ENCODE results near the gene SEMA3A. TPM values are rescaled to one million over a fixed set of nuclear protein-coding genes. Genes with fewer than 3 reads are reported as not detected.
A peak's percentile ranks its signal among the peaks of the same experiment; 100 is the strongest.

The SEMA3A gene
- total and polyA plus RNA-seq, 2 of the 4 experiments (the other 2 are of a cell fraction) = 31.2 to 213 TPM

DNA sequence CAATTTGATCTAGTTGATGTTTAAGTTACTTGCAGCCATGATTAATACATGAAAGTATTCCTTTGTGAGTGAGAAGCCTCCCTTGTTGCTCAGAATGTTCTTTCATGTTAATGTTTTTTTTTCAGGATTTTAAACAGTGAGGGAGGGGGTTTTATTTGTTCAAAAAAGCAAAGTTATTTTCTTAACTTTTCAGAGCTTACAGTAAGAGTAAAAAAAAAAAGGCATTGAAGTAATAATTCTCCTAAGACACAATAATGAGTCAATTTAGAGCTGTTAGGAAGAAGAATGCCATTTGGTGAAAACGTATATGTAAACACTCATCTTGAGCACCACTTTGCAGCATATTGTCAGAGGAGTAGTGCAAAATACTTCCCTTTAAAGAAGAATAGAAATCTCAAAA, 105.8 kb downstream of the SEMA3A start:
- no peak overlapping the region for H3K9ac ChIP-seq (ENCODE audit: low read depth, low read length)
- dilution Hi-C loops (cut with HindIII; ENCODE audit: low sequenced_read_pairs, unreplicated experiment) = no loop called here

More for the DNA sequence above, 105.8 kb downstream of the SEMA3A start:
- Histone ChIP-seq H3K4me2 (ENCODE audit: low read depth, low read length) (peak overlapping the region; percentile 76; the same call in 1 of the 2 replicates), H3K18ac (ENCODE audit: low read depth, low read length) (peak overlapping the region; percentile 56; the same call in 1 of the 2 replicates), H2BK15ac (ENCODE audit: low read depth, low read length) (no peak overlapping the region), H3K27ac (ENCODE audit: insufficient read depth, low read length) (peak overlapping the region; percentile 16; the same call in 1 of the 2 replicates), H4K8ac (ENCODE audit: low read depth in 2 of 2, low read length in 2 of 2) (no peak overlapping the region; a peak in 1 of 4 replicates), H2BK20ac (ENCODE audit: low read depth, low read length) (no peak overlapping the region), H4K20me1 (ENCODE audit: insufficient read depth, low read length) (no peaks in the 10 kb centered on the region), H2AK9ac (replicated peaks; ENCODE audit: low read depth, low read length, poor library complexity) (no peak overlapping the region), H4K5ac (ENCODE audit: low read depth, low read length) (no peak overlapping the region; the same call in 1 of the 2 replicates), H3K4ac (ENCODE audit: low read depth, low read length) (no peak overlapping the region), H3K23ac (ENCODE audit: low read depth, low read length) (no peak overlapping the region), H3K9me1 (ENCODE audit: insufficient read depth, low read length) (peaks cover 5% of the 10 kb centered on the region), H2BK120ac (ENCODE audit: low read depth, low read length) (peak overlapping the region; percentile 3; the same call in 1 of the 2 replicates), H3K14ac (replicated peaks; ENCODE audit: low read depth, low read length) (no peak overlapping the region), H3K36me3 (ENCODE audit: control insufficient read depth, insufficient read depth, low read length) (peaks cover 5% of the 10 kb centered on the region; the same call in 1 of the 2 replicates), H3K4me3 (ENCODE audit: insufficient read depth, low read depth, low read length) (no peak overlapping the region), H3K4me1 (ENCODE audit: control insufficient read depth, insufficient read depth, low read length) (peaks cover 9% of the 10 kb centered on the region), H3K9me3 (ENCODE audit: control insufficient read depth, insufficient read depth, low read length) (no peaks in the 10 kb centered on the region), H3K56ac (ENCODE audit: extremely low read depth, insufficient read depth, low read length) (no peak overlapping the region), H3K27me3 (ENCODE audit: control insufficient read depth, insufficient read depth, low read length) (no peaks in the 10 kb centered on the region), H3K79me1 (ENCODE audit: low read depth in 1 of 2, low read length in 2 of 2) (peaks cover 15 to 30% of the 10 kb centered on the region in 2 experiments), H2AFZ (replicated peaks; ENCODE audit: low read length, poor library complexity) (no peak overlapping the region), H2AK5ac (ENCODE audit: low read depth, low read length) (no peak overlapping the region), H4K91ac (ENCODE audit: insufficient read depth, low read depth, low read length) (no peak overlapping the region), H2BK5ac (ENCODE audit: low read depth, low read length, poor library complexity, severe bottlenecking) (peak overlapping the region; percentile 85)
- in situ Hi-C loops (cut with MboI; ENCODE audit: low sequenced_read_pairs) (no loop called here), intact Hi-C loops (cut with micrococcal nuclease) (loop anchor here (5.0 kb wide), 1 partner anchor 103 kb away; the partner anchor contains the start of gene SEMA3A)
- WGBS, 2 experiments (ENCODE audit: extremely low coverage in 2 of 2, insufficient read length in 1 of 2) = no CpG with 5 or more reads among the region's 1 CpG
- ChIA-PET CTCF (interaction anchor here (0.6 kb wide), 1 partner anchor 17 kb away, joined by 3 read pairs; no protein-coding TSS in a partner anchor), POLR2A (ENCODE audit: unreplicated experiment) (no interaction called here)
- DNase-seq = peak; percentile 58
- no TSS peak for BruUV-seq (replicated peaks)
- peak; percentile 56 for ATAC-seq (ENCODE audit: low read depth)
- no peak for TF ChIP-seq NFE2L2 (IDR thresholded peaks at IDR 0.05; ENCODE audit: low read depth, low read length)
- TF ChIP-seq MAZ (IDR thresholded peaks at IDR 0.05; ENCODE audit: borderline replicate concordance, low read depth, low read length) = no peak
- TF ChIP-seq RCOR1 (IDR thresholded peaks at IDR 0.05; ENCODE audit: insufficient replicate concordance, low read length) = no peak
- TF ChIP-seq MAFK (IDR thresholded peaks at IDR 0.05; ENCODE audit: low read depth, low read length) = no peak
- TF ChIP-seq, protein P1, sequence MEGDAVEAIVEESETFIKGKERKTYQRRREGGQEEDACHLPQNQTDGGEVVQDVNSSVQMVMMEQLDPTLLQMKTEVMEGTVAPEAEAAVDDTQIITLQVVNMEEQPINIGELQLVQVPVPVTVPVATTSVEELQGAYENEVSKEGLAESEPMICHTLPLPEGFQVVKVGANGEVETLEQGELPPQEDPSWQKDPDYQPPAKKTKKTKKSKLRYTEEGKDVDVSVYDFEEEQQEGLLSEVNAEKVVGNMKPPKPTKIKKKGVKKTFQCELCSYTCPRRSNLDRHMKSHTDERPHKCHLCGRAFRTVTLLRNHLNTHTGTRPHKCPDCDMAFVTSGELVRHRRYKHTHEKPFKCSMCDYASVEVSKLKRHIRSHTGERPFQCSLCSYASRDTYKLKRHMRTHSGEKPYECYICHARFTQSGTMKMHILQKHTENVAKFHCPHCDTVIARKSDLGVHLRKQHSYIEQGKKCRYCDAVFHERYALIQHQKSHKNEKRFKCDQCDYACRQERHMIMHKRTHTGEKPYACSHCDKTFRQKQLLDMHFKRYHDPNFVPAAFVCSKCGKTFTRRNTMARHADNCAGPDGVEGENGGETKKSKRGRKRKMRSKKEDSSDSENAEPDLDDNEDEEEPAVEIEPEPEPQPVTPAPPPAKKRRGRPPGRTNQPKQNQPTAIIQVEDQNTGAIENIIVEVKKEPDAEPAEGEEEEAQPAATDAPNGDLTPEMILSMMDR (conservative IDR thresholded peaks at IDR 0.05; ENCODE audit: low read depth, low read length) = no peak
- TF ChIP-seq, protein P2, sequence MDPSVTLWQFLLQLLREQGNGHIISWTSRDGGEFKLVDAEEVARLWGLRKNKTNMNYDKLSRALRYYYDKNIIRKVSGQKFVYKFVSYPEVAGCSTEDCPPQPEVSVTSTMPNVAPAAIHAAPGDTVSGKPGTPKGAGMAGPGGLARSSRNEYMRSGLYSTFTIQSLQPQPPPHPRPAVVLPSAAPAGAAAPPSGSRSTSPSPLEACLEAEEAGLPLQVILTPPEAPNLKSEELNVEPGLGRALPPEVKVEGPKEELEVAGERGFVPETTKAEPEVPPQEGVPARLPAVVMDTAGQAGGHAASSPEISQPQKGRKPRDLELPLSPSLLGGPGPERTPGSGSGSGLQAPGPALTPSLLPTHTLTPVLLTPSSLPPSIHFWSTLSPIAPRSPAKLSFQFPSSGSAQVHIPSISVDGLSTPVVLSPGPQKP (IDR thresholded peaks at IDR 0.05; ENCODE audit: borderline replicate concordance, low read depth, low read length) = no peak
- TF ChIP-seq CEBPB (IDR thresholded peaks at IDR 0.05; ENCODE audit: low read depth, low read length) = no peak
- TF ChIP-seq, protein P3, sequence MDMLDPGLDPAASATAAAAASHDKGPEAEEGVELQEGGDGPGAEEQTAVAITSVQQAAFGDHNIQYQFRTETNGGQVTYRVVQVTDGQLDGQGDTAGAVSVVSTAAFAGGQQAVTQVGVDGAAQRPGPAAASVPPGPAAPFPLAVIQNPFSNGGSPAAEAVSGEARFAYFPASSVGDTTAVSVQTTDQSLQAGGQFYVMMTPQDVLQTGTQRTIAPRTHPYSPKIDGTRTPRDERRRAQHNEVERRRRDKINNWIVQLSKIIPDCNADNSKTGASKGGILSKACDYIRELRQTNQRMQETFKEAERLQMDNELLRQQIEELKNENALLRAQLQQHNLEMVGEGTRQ (IDR thresholded peaks at IDR 0.05; ENCODE audit: low read depth, low read length) = no peak
- no peak for TF ChIP-seq FOS (IDR thresholded peaks at IDR 0.05; ENCODE audit: low read depth, low read length)
- TF ChIP-seq POLR2A (IDR thresholded peaks at IDR 0.05; ENCODE audit: low read depth, low read length) = no peak
- TF ChIP-seq RAD21 (IDR thresholded peaks at IDR 0.05; ENCODE audit: low read length) = no peak
- no peak for TF ChIP-seq CHD1 (IDR thresholded peaks at IDR 0.05; ENCODE audit: low read depth, low read length)
- no peak for TF ChIP-seq SMC3 (IDR thresholded peaks at IDR 0.05; ENCODE audit: low read depth, low read length)
- TF ChIP-seq BHLHE40 (IDR thresholded peaks at IDR 0.05; ENCODE audit: low read depth, low read length) = no peak
- TF ChIP-seq RFX5 (IDR thresholded peaks at IDR 0.05; ENCODE audit: low read depth, low read length) = no peak
- TF ChIP-seq MXI1 (IDR thresholded peaks at IDR 0.05; ENCODE audit: borderline replicate concordance, low read depth, low read length) = no peak
